K562 (cell line): ENCODE data around the gene DLGAP1. TPM values are rescaled to one million over a fixed set of nuclear protein-coding genes. Genes with fewer than 3 reads are reported as not detected.

Experiments used
- ATF3 ChIP-seq, 2 experiments: fragments of 450-650 bp in 1 of 2; sonication (generic) in 1 of 2; formaldehyde crosslinking in 1 of 2; IDR thresholded peaks in 1 of 2; conservative IDR thresholded peaks in 1 of 2; 2 replicates each; pipeline versions ENCODE4 v1.6.1 to v1.8.1; 2016 to 2023; ENCODE audit warnings: mild to moderate bottlenecking in 2 of 2, moderate library complexity in 2 of 2, inconsistent platforms in 1 of 2, missing genetic modification reagents in 1 of 2
- DIDO1 ChIP-seq: fragments of 450-650 bp; IDR thresholded peaks from 2 replicates; pipeline ENCODE4 v1.6.1; 2016; ENCODE audit warnings: low read depth, missing biosample characterization, missing genetic modification characterization
- ETV5 ChIP-seq: sonication (generic); formaldehyde crosslinking; IDR thresholded peaks from 2 replicates; pipeline ENCODE4 v1.4.0; 2020; ENCODE audit warnings: low read depth, mild to moderate bottlenecking, missing genetic modification reagents
- GATAD2A ChIP-seq: fragments of 450-650 bp; IDR thresholded peaks from 2 replicates; pipeline ENCODE4 v1.6.1; 2017
- HEY1 ChIP-seq: fragments of 250-450 bp; sonication (Bioruptor Pico); IDR thresholded peaks from 2 replicates; pipeline ENCODE4 v1.5.0; 2020; ENCODE audit warnings: mild to moderate bottlenecking, moderate library complexity, borderline replicate concordance
- KLF1 ChIP-seq: fragments of 450-650 bp; IDR thresholded peaks from 2 replicates; pipeline ENCODE4 v1.6.1; 2016; ENCODE audit warnings: missing genetic modification characterization, missing compliant biosample characterization
- NFYB ChIP-seq: IDR thresholded peaks from 2 replicates; pipeline ENCODE4 v1.6.1; 2011; ENCODE audit warnings: mild to moderate bottlenecking, moderate library complexity; ENCODE audit not compliant: insufficient read length; ENCODE audit errors: extremely low read depth
- NR0B1 ChIP-seq: fragments of 450-650 bp; IDR thresholded peaks from one replicate; pipeline ENCODE4 v1.6.1; 2018; ENCODE audit warnings: mild to moderate bottlenecking, moderate library complexity; ENCODE audit not compliant: partially characterized antibody
- NR4A1 ChIP-seq, 2 experiments: fragments of 250-450 bp in 1 of 2; fragments of 450-650 bp in 1 of 2; sonication (Bioruptor Pico) in 1 of 2; IDR thresholded peaks; 2 replicates each; pipeline versions ENCODE4 v1.4.0 to v1.6.1; 2016 to 2020; ENCODE audit warnings: mild to moderate bottlenecking in 2 of 2, missing compliant biosample characterization in 1 of 2, missing genetic modification characterization in 1 of 2, moderate library complexity in 1 of 2
- POU5F1 ChIP-seq: fragments of 150-350 bp; IDR thresholded peaks from 2 replicates; pipeline ENCODE4 v1.6.1; 2014; ENCODE audit warnings: borderline replicate concordance, low read length, low read depth, mild to moderate bottlenecking; ENCODE audit not compliant: partially characterized antibody
- PRPF4 ChIP-seq: fragments of 200-400 bp; formaldehyde crosslinking; IDR thresholded peaks from one replicate; pipeline ENCODE4 v1.6.1; 2017; ENCODE audit warnings: low read length, low read depth, mild to moderate bottlenecking; ENCODE audit not compliant: insufficient read depth, poor library complexity, severe bottlenecking
- RAD21 ChIP-seq, 2 experiments: fragments of 250-450 bp in 1 of 2; fragments of 450-650 bp in 1 of 2; sonication (Bioruptor Pico) in 1 of 2; formaldehyde crosslinking in 1 of 2; IDR thresholded peaks in 1 of 2; conservative IDR thresholded peaks in 1 of 2; 2 replicates each; pipeline versions ENCODE4 v1.4.0 to v1.8.0; 2020 to 2022; ENCODE audit warnings: mild to moderate bottlenecking in 2 of 2, moderate library complexity in 1 of 2
- TAF9B ChIP-seq: fragments of 450-650 bp; IDR thresholded peaks from 2 replicates; pipeline ENCODE4 v1.6.1; 2018; ENCODE audit warnings: mild to moderate bottlenecking; ENCODE audit not compliant: partially characterized antibody
- ZC3H11A ChIP-seq: IDR thresholded peaks from 2 replicates; pipeline ENCODE4 v1.6.1; 2012; ENCODE audit warnings: low read depth, low read length, improper control_type of control experiment
- ZHX1 ChIP-seq: fragments of 150-350 bp; conservative IDR thresholded peaks from 2 replicates; pipeline ENCODE4 v1.6.1; 2014; ENCODE audit warnings: low read length
- ZNF398 ChIP-seq: fragments of 250-450 bp; sonication (Bioruptor Pico); IDR thresholded peaks from 2 replicates; pipeline ENCODE4 v1.8.0; 2021; ENCODE audit warnings: moderate library complexity, mild to moderate bottlenecking, inconsistent platforms
- ZNF561 ChIP-seq: fragments of 450-650 bp; formaldehyde crosslinking; conservative IDR thresholded peaks from 2 replicates; pipeline ENCODE4 v1.4.0; 2020; ENCODE audit warnings: mild to moderate bottlenecking, moderate library complexity
- ZNF589 ChIP-seq: fragments of 200-800 bp; sonication (Bioruptor generic); IDR thresholded peaks from 2 replicates; pipeline ENCODE4 v1.6.1; 2016; ENCODE audit warnings: low read depth, missing genetic modification characterization, missing compliant biosample characterization
- ZNF75A ChIP-seq: fragments of 450-650 bp; formaldehyde crosslinking; IDR thresholded peaks from 2 replicates; pipeline ENCODE4 v1.4.0; 2020; ENCODE audit warnings: mild to moderate bottlenecking
- ZNF766 ChIP-seq: fragments of 200-800 bp; sonication (Bioruptor generic); conservative IDR thresholded peaks from 2 replicates; pipeline ENCODE4 v1.6.1; 2016; ENCODE audit warnings: missing genetic modification characterization, missing compliant biosample characterization
- polyA plus RNA-seq, 8 experiments: library from polyadenylated mRNA; depleted of rRNA in 4 of 8; stranded (reverse) in 5 of 8; unstranded in 3 of 8; fragments of >200 nt; fragmentation: Nextera tagmentation in 2 of 8; fragmentation: Illumina TruSeq in 1 of 8; extraction: Ambion mirVana in 2 of 8; extraction: Trizol in 1 of 8; gene quantifications; 2 replicates each; pipeline versions ENCODE4 v1.2.1 to v1.2.3, GENCODE V29; 2011 to 2014; ENCODE audit warnings: inconsistent platforms in 1 of 8, missing spikeins in 1 of 8
- total RNA-seq, 7 experiments: library from RNA; depleted of rRNA in 6 of 7; stranded (reverse); fragments of >200 nt in 6 of 7; fragmentation: Illumina TruSeq in 2 of 7; extraction: Trizol in 2 of 7; gene quantifications; 2 replicates each; pipeline versions ENCODE4 v1.2.1 to v1.2.3, GENCODE V29; 2011 to 2021; ENCODE audit warnings: low replicate concordance in 1 of 7

The DLGAP1 gene
- total and polyA plus RNA-seq, 9 of the 15 experiments (the other 6 are each of a cell fraction or from before 2014, with no cell fraction given), result 0.04 to 0.22 (median 0.08) TPM

- TF ChIP-seq ATF3 (IDR thresholded peaks at IDR 0.05) (no peak), ATF3 (CRISPR knock-in tag; conservative IDR thresholded peaks at IDR 0.05) (0 out of 2 replicates have a peak, but pooled peaks have one; percentile 27), KLF1 (tag) (no peak), NFYB (no peak), ZNF766 (CRISPR knock-in tag) (no peak), ZNF398 (CRISPR knock-in tag) (no peak), HEY1 (CRISPR knock-in tag) (no peak), ZNF589 (CRISPR knock-in tag) (no peak), ZHX1 (no peak), DIDO1 (no peak), NR0B1 (no peak), POU5F1 (no peak), ZNF75A (CRISPR knock-in tag) (no peak), ETV5 (CRISPR knock-in tag) (peak; percentile 12; the same call in 1 of the 2 replicates), PRPF4 (no peak), ZNF561 (CRISPR knock-in tag) (no peak), ZC3H11A (no peak), GATAD2A (no peak), RAD21 (CRISPR knock-in tag; conservative IDR thresholded peaks at IDR 0.05 in 1 of 2, IDR thresholded peaks at IDR 0.05 in 1 of 2) (peak in 1 of 2 experiments; percentile 16; a peak in 3 of 4 replicates), NR4A1 (CRISPR knock-in tag; IDR thresholded peaks at IDR 0.05) (no peak), NR4A1 (tag; IDR thresholded peaks at IDR 0.05) (no peak), TAF9B (no peak)
These were observed 849.1 kb downstream of the DLGAP1 start (continued) for GRCh38 chr18:3605954-3606443.
